Liver (tissue), 9 donors: Measurements from ENCODE around the gene TMED1. TPM values are rescaled to one million over a fixed set of nuclear protein-coding genes. Genes with fewer than 3 reads are reported as not detected.

ENCODE experiments used
- DNase-seq: peaks from one replicate; pipeline ENCODE4 v3.0.0-alpha.2; 2017; ENCODE audit warnings: low spot score
- H3K27ac ChIP-seq, 2 donors: one replicate each; pipeline ENCODE4 v1.7.0; 2013; ENCODE audit warnings: inconsistent platforms in 2 of 2, low read length in 2 of 2, control low read depth in 1 of 2, low read depth in 1 of 2, mild to moderate bottlenecking in 1 of 2
- H3K27me3 ChIP-seq, 4 donors: one replicate each; pipeline versions ENCODE4 v1.6.1 to v1.7.0; 2013; ENCODE audit warnings: low read length in 3 of 4, inconsistent platforms in 1 of 4, mild to moderate bottlenecking in 1 of 4, moderate library complexity in 1 of 4; ENCODE audit not compliant: control insufficient read depth in 4 of 4, insufficient read depth in 4 of 4
- H3K36me3 ChIP-seq, 4 donors: one replicate each; pipeline versions ENCODE4 v1.6.1 to v1.7.0; 2013; ENCODE audit warnings: low read length in 3 of 4, mild to moderate bottlenecking in 3 of 4, low read depth in 1 of 4, moderate library complexity in 1 of 4; ENCODE audit not compliant: control insufficient read depth in 4 of 4, insufficient read depth in 3 of 4
- H3K4me1 ChIP-seq, 4 donors: one replicate each; pipeline versions ENCODE4 v1.6.1 to v1.7.0; 2013; ENCODE audit warnings: low read length in 3 of 4, mild to moderate bottlenecking in 3 of 4, moderate library complexity in 1 of 4; ENCODE audit not compliant: control insufficient read depth in 4 of 4, insufficient read depth in 4 of 4
- H3K4me3 ChIP-seq, 3 donors: one replicate each; pipeline versions ENCODE4 v1.6.1 to v1.7.0; 2013; ENCODE audit warnings: low read length in 3 of 3, control low read depth in 1 of 3, low read depth in 1 of 3, mild to moderate bottlenecking in 1 of 3
- H3K9ac ChIP-seq, 2 donors: one replicate each; pipeline ENCODE4 v1.7.0; 2013; ENCODE audit warnings: low read length in 2 of 2, mild to moderate bottlenecking in 2 of 2, moderate library complexity in 2 of 2, control low read depth in 1 of 2, low read depth in 1 of 2
- H3K9me3 ChIP-seq, 4 donors: one replicate each; pipeline versions ENCODE4 v1.6.1 to v1.7.0; 2013; ENCODE audit warnings: low read length in 3 of 4; ENCODE audit not compliant: control insufficient read depth in 4 of 4
- ATF3 ChIP-seq: IDR thresholded peaks from 2 replicates; pipeline ENCODE4 v1.6.1; 2016; ENCODE audit warnings: antibody characterized with exemption
- CTCF ChIP-seq: fragments of 150-350 bp; IDR thresholded peaks from 2 replicates; pipeline ENCODE4 v1.5.1; 2017; ENCODE audit warnings: improper control_type of control experiment, low read depth, low read length; ENCODE audit not compliant: missing input control
- EGR1 ChIP-seq, 2 donors: IDR thresholded peaks; 2 replicates each; pipeline ENCODE4 v1.6.1; 2016 to 2018; ENCODE audit warnings: antibody characterized with exemption in 2 of 2, low read depth in 2 of 2
- FOXA1 ChIP-seq: IDR thresholded peaks from 2 replicates; pipeline ENCODE4 v1.6.1; 2016; ENCODE audit warnings: antibody characterized with exemption
- FOXA2 ChIP-seq: IDR thresholded peaks from 2 replicates; pipeline ENCODE4 v1.6.1; 2016; ENCODE audit warnings: antibody characterized with exemption
- GABPA ChIP-seq, 2 donors: IDR thresholded peaks in 1 of 2; conservative IDR thresholded peaks in 1 of 2; 2 replicates each; pipeline ENCODE4 v1.6.1; 2016; ENCODE audit warnings: antibody characterized with exemption in 2 of 2, mild to moderate bottlenecking in 1 of 2, moderate library complexity in 1 of 2
- HNF4A ChIP-seq, 2 donors: conservative IDR thresholded peaks; 2 replicates each; pipeline ENCODE4 v1.6.1; 2016; ENCODE audit warnings: antibody characterized with exemption in 2 of 2, mild to moderate bottlenecking in 2 of 2
- HNF4G ChIP-seq: IDR thresholded peaks from 2 replicates; pipeline ENCODE4 v1.6.1; 2016; ENCODE audit warnings: antibody characterized with exemption
- JUND ChIP-seq, 2 donors: IDR thresholded peaks; 2 replicates each; pipeline ENCODE4 v1.6.1; 2016; ENCODE audit warnings: antibody characterized with exemption in 2 of 2
- MAX ChIP-seq: IDR thresholded peaks from 2 replicates; pipeline ENCODE4 v1.6.1; 2016; ENCODE audit warnings: antibody characterized with exemption
- NR2F2 ChIP-seq: IDR thresholded peaks from 2 replicates; pipeline ENCODE4 v1.6.1; 2016; ENCODE audit warnings: antibody characterized with exemption
- RAD21 ChIP-seq, 2 donors: IDR thresholded peaks; 2 replicates each; pipeline ENCODE4 v1.6.1; 2016; ENCODE audit warnings: antibody characterized with exemption in 2 of 2, mild to moderate bottlenecking in 2 of 2
- RXRA ChIP-seq, 2 donors: IDR thresholded peaks; 2 replicates each; pipeline ENCODE4 v1.6.1; 2017 to 2018; ENCODE audit warnings: antibody characterized with exemption in 2 of 2, mild to moderate bottlenecking in 1 of 2
- SP1 ChIP-seq: IDR thresholded peaks from 2 replicates; pipeline ENCODE4 v1.6.1; 2018; ENCODE audit warnings: antibody characterized with exemption, mild to moderate bottlenecking
- YY1 ChIP-seq: IDR thresholded peaks from 2 replicates; pipeline ENCODE4 v1.6.1; 2016; ENCODE audit warnings: antibody characterized with exemption, mild to moderate bottlenecking
- ZBTB33 ChIP-seq: IDR thresholded peaks from 2 replicates; pipeline ENCODE4 v1.6.1; 2016; ENCODE audit warnings: antibody characterized with exemption
- WGBS: extraction: QIAGEN DNeasy Blood & Tissue Kit; methylation state at CpG from one replicate; pipeline ENCODE4 v1.1.7; 2013; 5-methylcytosine and 5-hydroxymethylcytosine counted together
- polyA plus RNA-seq, 2 donors: library from polyadenylated mRNA; stranded (reverse) in 1 of 2; unstranded in 1 of 2; fragments of 200-250 nt in 1 of 2; fragments of >200 nt in 1 of 2; fragmentation: Nextera tagmentation in 1 of 2; extraction: Ambion mirVana in 1 of 2; gene quantifications; one replicate each; pipeline versions ENCODE4 v1.2.1 to v1.2.3, GENCODE V29; 2013 to 2015
- total RNA-seq, 2 donors: library from RNA; depleted of rRNA; stranded (reverse); fragments of >200 nt; gene quantifications; one replicate each; pipeline ENCODE4 v1.2.3, GENCODE V29; 2014
- donor health status: healthy.
- donor health status: healthy.
- donor health status: healthy.
- donor health status: healthy.
- donor health status: healthy.

TMED1 gene
- total and polyA plus RNA-seq, 4 donors = 17.8 to 34.7 (median 26.6) TPM

GRCh38 chr19:10868872-10869547, 33.0 kb upstream of the TMED1 start:
- Histone ChIP-seq H3K4me1 (peaks cover 7 to 17% (median 8%) of the 10 kb centered on the region in 4 donors), H3K36me3 (no peaks in the 10 kb centered on the region), H3K27me3 (no peaks in the 10 kb centered on the region), H3K27ac (no peak overlapping the region), H3K9ac (no peak overlapping the region), H3K9me3 (no peaks in the 10 kb centered on the region), H3K4me3 (no peak overlapping the region)
- no peak for DNase-seq
- 91% methylated on average over 10 of the region's 10 CpGs for WGBS
- TF ChIP-seq EGR1 (IDR thresholded peaks at IDR 0.05; ENCODE audit: low read depth in 2 of 2) (no peak), HNF4A (conservative IDR thresholded peaks at IDR 0.05) (no peak), RAD21 (IDR thresholded peaks at IDR 0.05) (no peak), SP1 (no peak), NR2F2 (no peak), YY1 (no peak), GABPA (IDR thresholded peaks at IDR 0.05 in 1 of 2, conservative IDR thresholded peaks at IDR 0.05 in 1 of 2) (no peak), ZBTB33 (no peak), ATF3 (no peak), MAX (no peak), HNF4G (no peak), FOXA1 (no peak), RXRA (IDR thresholded peaks at IDR 0.05) (no peak)

- H3K4me1 ChIP-seq = peaks cover 0 to 9% (median 3%) of the 10 kb centered on the region in 4 donors
- no peaks in the 10 kb centered on the region for H3K36me3 ChIP-seq
- H3K27me3 ChIP-seq = no peaks in the 10 kb centered on the region
- H3K4me3 ChIP-seq = no peak overlapping the region
- H3K9ac ChIP-seq = no peak overlapping the region
- 87% methylated on average over 10 of the region's 10 CpGs for WGBS
- TF ChIP-seq JUND (IDR thresholded peaks at IDR 0.05) (no peak), FOXA2 (no peak), ZBTB33 (no peak), FOXA1 (no peak), EGR1 (IDR thresholded peaks at IDR 0.05; ENCODE audit: low read depth in 2 of 2) (no peak), CTCF (no peak), YY1 (no peak), ATF3 (no peak), HNF4G (no peak), SP1 (no peak), RAD21 (IDR thresholded peaks at IDR 0.05) (no peak), HNF4A (conservative IDR thresholded peaks at IDR 0.05) (no peak)
- no peaks in the 10 kb centered on the region for H3K9me3 ChIP-seq
- DNase-seq = no peak
- H3K27ac ChIP-seq = no peak overlapping the region
Measured at GRCh38 chr19:10866495-10866894, 30.5 kb upstream of the TMED1 start.
